ENCODE results near the gene SYT12. TPM values are rescaled to one million over a fixed set of nuclear protein-coding genes. Genes with fewer than 3 reads are reported as not detected.

Gene SYT12
- total RNA-seq, 4 donors from 2014 or later, result 0.08 to 1.7 (median 0.41) TPM

DNA sequence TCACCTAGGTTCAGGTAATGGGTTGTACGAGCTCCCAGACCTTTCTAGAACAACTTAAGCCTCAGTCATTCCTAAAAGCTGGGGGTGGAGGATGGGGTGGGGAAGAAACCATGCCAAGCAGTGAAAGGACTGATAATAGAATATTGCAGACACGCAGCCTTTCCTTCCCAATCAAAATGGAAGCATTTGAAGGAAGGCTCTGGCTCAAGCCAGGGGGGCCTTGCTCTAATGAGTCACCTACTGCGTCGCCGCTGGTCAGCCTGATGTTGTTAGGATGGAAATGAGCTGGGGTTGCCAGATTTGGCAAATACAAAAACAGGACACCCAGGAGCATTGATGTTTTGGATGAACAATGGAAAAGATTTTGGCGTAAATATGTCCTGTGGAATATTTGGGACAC, 6.2 kb downstream of the SYT12 start:
- H3K4me3 ChIP-seq (ENCODE audit: low read depth, poor library complexity, severe bottlenecking), result no peak overlapping the region
- TF ChIP-seq CTCF (IDR thresholded peaks at IDR 0.05) (no peak), POLR2A (IDR thresholded peaks at IDR 0.05) (no peak)
- whole genome bisulfite sequencing, 2 donors, result 62 to 78% methylated on average over 6 of the region's 6 CpGs
- DNase-seq (ENCODE audit: low spot score in 2 of 2), result no peak
- intact Hi-C loops (cut with DNase I; ENCODE audit: low total_unique reads), result no loop called here

- WGBS, 2 donors, result 49 to 53% methylated on average over 9 of the region's 9 CpGs
- no peak overlapping the region for H3K4me3 ChIP-seq (ENCODE audit: low read depth, poor library complexity, severe bottlenecking)
- DNase-seq (ENCODE audit: low spot score in 2 of 2), result no peak
Measured at GRCh38 chr11:67030976-67031375, 8.0 kb downstream of the SYT12 start.

DNA sequence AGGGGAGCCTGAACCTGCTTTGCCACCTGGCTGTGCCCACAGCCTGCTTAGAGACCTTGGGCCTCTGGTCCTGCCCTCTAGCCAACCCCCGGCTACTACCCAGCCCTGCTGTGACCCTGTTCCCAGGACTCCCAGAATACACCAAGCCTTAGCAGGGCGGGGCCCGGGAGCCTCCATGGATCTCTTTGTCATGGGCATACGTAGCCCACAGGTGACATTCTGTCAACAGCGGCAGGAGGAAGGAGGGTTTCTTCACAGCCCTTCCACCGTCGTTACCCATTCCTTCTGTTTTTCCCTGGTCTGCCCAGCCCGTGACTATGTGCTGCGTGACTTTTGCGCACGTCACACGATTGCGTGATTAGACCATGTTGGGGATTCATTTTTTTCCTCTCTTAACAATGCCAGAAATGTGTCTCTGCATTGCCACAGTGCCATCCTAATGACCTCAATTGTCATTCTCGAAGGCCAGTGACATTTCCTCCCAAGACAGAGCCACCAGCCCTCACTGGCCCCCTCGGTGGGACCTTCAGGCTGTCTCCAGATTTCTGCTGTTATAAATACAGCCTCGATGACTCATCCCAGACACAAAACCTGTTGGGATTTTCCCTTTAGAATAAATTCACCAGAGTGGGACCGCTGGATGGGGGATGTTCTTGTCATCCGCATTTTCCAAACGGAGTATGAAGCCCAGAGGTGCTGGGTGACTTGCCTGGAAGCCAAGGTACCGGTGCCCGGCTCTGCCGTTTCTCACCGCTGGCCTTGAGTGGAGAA, 9.0 kb downstream of the SYT12 start:
- no peak for DNase-seq (ENCODE audit: low spot score in 2 of 2)
- TF ChIP-seq CTCF (IDR thresholded peaks at IDR 0.05) (no peak), POLR2A (IDR thresholded peaks at IDR 0.05) (no peak)
- no peak overlapping the region for H3K4me3 ChIP-seq (ENCODE audit: low read depth, poor library complexity, severe bottlenecking)
- WGBS, 2 donors, result 64% methylated on average over 23 of the region's 23 CpGs
- intact Hi-C loops (cut with DNase I; ENCODE audit: low total_unique reads), result no loop called here

More at GRCh38 chr11:67030976-67031375, 8.0 kb downstream of the SYT12 start:
- intact Hi-C loops (cut with DNase I; ENCODE audit: low total_unique reads), result no loop called here
- TF ChIP-seq CTCF (IDR thresholded peaks at IDR 0.05) (no peak), POLR2A (IDR thresholded peaks at IDR 0.05) (no peak)

DNA sequence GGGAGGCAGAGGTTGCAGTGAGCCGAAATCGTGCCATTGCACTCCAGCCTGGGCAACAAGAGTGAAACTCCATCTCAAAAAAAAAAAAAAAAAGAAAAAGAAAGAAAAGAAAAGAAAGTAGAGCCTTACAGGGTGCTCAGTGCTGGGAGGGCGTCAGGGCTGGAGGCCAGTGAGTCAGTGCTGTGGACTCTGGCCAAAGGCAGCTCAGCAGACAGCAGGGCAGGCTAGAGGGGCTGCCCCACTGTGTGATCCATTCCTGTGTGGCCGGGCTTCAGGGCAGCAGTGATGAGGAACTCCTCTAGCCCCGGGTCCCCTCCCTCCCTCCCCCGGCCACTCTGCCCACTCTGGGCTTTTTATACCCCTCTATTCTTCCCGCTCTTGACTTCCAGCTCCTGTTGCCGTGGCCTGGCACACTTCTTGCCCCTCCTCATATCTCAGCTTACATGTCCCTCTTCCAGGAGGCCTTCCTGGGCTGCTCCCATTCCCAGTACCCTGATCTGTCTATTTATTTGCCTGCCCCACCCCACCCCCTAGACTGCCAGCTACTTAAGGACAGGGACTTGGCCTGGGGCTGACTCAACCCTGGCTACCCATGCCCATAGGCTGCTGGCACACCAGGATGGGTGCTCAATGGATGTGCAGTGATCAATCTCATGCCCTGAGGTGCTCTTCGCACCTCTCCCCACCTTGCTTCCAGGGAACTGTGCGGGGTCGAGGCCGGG, 10.1 kb downstream of the SYT12 start:
- no peak overlapping the region for H3K4me3 ChIP-seq (ENCODE audit: low read depth, poor library complexity, severe bottlenecking)
- 48 to 54% methylated on average over 11 to 12 of the region's 12 CpGs for WGBS, 2 donors
- intact Hi-C loops (cut with DNase I; ENCODE audit: low total_unique reads), result no loop called here
- TF ChIP-seq POLR2A (IDR thresholded peaks at IDR 0.05), result no peak
- TF ChIP-seq CTCF (IDR thresholded peaks at IDR 0.05), result no peak
- DNase-seq (ENCODE audit: low spot score in 2 of 2), result no peak

DNA sequence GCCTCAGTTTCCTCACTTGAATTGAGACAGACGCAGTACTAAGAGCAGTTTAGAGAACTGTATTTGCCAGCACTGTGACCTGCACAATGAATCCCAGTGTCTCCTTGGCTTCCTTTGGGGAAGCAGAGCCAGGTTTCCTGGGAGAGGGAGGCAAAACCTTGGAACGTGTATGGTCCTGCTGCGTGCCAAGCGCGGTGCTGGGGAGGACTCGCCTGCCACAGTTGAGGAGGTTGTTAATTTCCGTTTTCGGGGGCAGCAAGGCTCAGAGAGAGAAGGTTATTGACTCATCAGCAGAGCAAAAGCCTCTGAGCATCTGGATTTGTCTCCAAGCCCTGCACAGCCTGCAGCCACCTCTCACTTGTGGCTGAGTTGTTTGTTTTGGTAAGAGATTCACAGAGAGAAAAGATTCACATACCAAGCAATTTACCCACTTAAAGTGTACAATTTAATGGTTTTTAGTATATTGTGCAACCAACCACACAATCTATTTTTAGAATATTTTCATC, 10.8 kb downstream of the SYT12 start:
- DNase-seq (ENCODE audit: low spot score in 2 of 2), result no peak
- 33 to 42% methylated on average over 8 of the region's 8 CpGs for WGBS, 2 donors
- intact Hi-C loops (cut with DNase I; ENCODE audit: low total_unique reads), result no loop called here
- TF ChIP-seq CTCF (IDR thresholded peaks at IDR 0.05) (no peak), POLR2A (IDR thresholded peaks at IDR 0.05) (no peak)
- H3K4me3 ChIP-seq (ENCODE audit: low read depth, poor library complexity, severe bottlenecking), result no peak overlapping the region
